Measurements from ENCODE around the gene CTBP2.

DNA sequence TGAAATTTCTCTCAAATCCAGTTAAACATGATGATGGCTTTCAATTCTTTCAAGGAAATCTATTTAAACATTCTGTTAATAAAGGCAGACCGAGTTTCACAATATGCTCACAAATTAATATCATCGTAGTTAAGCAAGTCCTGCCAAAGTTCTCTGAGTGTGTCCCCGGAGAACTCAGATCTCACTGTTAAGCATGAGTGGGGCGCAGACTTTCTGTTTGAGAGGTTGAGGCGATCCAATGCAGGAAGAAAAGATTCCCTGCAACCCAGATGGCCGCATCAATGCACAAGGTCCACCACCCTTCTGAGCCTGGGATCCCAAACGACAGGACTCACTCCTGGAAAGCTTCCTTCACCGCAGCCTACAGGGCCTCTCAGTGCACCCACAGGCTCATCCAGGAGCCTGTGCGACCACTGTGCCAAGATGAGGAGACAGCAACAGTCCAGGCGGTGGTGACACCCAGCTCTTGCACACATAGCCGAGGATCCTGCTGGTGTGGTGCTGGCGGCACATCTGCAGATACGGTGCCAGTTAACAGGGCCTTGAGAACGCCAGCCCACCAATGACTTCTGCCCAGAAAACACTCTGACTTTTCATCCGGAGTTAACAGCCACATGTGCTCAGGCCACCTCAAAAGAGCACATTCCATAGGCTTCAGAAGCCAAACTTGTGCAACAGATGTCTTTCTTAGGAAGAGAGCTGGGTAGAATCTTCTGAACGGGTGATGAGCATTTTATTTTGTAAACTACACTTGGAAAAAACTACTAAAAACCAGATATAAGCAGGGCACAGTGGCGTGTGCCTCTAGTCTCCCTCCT lies 116.3 kb downstream of the CTBP2 start:
- TF ChIP-seq POLR2A (IDR thresholded peaks at IDR 0.05), result no peak
- TF ChIP-seq CTCF (IDR thresholded peaks at IDR 0.05 in 8 of 11, conservative IDR thresholded peaks at IDR 0.05 in 3 of 11), result no peak
- peak in 2 of 3 donors; percentile 9 to 13 for TF ChIP-seq POLR2AphosphoS5 (IDR thresholded peaks at IDR 0.05)

All from spleen (tissue), 7 donors.